Stimulated activated CD4-positive, alpha-beta T cell treated with anti-CD3 and anti-CD28 coated beads, Interleukin-2, amount 100 ng/mL, for 24 hours (primary cell): ENCODE data around the gene GSDME.
"Not testable (repeated sequence)": the region's sequence is repeated elsewhere in the genome, so short reads cannot be mapped to it uniquely, and the experiment has no call there.

Experiments
- DNase-seq, 2 donors: peaks; one replicate each; pipeline ENCODE4 v3.0.0-alpha.2; 2020

The GSDME gene

DNA sequence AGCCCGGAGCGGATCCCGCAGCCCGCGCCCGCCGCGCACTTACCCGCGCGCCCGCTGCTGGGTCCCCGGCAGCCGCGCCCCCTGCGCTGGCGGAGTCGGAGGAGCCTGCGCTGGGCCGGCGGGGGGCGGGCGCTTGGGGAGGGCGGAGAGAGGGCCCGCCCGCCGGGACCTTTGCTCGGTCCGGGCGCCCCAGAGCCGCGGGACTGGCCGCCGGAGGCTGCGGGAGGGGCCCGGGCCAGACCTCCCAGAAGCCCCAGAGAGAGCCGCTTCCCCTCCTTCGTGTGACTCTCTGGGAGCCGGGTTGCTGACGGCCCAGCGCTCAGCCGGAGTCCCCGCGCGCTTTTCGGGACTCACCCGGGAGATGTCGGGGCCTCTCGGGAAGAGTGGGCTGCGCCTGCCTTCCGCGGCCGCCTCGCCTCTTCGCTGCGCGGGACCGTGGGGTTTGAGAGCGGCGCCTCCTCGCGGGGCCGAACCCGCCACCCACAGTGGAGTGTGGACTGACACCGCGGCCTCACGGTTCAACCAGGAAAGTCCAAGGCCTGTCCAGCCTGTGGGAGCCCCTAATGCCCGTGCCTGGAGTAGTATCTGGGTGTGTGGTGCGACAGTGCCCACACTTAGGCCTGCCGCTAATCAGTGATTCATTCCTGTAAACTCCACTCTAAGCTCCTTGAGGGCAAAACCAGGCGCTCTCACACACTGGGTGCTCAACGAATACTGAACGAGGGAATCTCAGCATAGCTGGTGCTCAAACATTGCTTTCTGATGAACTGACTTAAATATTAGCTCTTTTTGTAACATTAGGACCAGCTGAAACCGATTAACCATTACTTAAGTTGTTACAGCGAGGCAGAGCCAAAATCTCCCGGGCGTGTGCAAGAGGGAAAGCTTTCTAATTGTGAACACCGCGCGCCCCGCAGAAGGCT, at the start of gene GSDME:
Gene GSDME (minus strand): TSS at position 112 of the 923 bp plus-strand sequence. CDS start 7,690 bp downstream, outside the sequence.
- DNase-seq = peak; percentile 32 to 62

DNA sequence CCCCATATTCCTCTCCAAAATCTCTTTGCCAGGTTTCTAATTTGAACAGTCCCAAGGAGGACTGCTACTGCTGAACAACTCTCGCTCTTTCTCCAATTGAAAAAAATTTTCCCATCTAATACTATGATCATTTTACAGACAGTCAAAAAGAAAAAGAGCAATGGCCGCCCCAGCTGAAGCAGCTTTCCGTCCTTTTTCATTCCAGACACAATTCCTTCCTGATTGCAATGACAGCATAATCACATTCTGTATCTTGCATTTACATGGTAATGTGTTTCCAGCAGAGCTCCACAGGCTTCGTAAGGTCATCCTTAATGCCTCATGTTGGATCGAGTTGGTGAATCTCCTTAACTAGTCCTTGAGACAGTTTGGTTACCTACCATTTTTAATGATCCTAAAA, 45.0 kb upstream of the GSDME start:
- no peak for DNase-seq

DNA sequence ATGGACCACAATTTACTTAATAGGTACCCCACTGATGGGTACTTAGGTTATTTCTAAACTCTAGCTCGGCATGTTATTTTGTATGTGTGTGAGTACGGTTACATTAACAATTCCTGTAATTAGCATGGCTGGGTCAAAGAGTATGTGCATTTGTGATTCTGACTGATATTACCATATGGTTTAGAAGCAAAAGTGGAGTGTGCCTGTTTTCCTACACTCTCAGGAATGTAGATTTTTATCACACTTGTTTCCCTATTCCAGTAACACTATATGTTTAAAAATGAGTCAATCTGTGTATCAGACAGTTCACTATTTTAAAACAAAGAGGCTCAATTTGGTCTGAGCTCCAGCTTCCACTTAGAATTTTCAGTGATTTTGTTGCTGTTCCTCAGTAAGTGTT, 44.6 kb upstream of the GSDME start:
- no peak for DNase-seq

DNA sequence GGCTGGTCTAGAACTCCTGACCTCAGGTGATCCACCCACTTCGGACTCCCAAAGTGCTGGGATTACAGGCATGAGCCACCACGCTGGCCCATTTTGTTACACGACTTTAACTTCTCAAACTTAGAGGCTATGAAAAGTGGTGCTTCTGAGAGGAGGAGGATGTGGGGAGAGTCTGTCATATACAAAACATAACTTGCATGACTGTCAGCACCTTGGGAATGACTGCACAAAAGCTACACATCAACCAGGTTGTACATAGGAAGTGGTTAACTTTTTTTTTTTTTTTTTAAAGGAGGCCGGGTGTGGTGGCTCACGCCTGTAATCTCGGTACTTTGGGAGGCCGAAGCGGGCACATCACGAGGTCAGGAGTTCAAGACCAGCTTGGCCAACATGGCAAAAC, 43.4 kb upstream of the GSDME start:
- DNase-seq = no peak

DNA sequence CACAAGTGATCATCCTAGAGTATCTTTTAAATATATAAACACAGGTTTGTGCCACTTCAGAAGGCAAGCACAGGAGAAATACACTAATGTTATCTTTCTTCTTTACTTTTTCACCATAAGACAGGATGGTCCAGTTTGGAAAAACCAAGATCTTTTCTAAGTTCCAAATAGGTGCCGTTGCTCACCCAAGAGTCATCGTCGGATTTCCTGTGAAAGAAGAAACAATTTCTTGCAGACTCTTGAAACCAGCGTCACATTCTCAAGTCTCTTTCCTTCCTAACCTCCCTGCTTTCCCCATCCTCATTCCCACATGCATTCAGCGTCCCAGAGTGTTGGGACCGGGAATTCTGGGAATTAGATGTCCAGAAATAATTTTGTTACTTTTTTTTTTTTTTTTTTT, 42.8 kb upstream of the GSDME start:
- DNase-seq = no peak

DNA sequence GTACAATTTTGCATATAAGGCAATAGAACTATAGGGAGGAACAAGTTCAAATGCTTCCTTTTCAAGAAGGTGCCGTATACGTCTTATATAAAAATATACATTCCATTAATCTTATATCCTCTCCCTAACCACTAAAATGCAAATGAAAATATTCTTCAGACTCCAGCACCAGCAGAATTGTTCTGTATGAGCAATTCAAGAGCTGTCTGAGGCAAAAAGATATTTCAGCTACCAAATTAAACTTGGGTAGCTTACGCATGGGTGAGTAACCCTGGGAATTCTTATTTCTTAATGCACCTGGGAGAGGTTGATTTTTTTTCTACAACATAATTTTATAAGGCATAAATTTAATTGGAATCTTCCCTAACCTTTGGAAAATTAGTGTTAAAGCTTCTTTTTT, 42.2 kb upstream of the GSDME start:
- DNase-seq = no peak

DNA sequence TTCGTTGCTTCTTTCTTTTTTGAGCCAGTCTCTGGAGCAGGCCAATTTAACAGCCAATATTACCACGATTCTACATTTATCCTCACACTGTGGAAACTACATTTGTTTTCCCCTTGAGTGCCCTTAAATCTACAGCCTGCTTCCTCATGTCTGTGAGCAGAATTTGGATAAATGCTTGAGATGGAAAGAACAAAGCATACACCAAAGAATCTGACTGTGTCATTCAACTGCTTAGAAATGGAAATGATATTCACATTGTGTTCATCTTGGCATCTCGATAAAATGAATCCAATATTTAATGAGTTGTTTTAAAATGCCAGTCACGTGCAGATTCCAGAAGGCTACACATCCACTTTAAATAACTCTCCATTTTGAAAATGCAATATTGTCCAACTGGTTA, 41.0 kb upstream of the GSDME start:
- DNase-seq = no peak

DNA sequence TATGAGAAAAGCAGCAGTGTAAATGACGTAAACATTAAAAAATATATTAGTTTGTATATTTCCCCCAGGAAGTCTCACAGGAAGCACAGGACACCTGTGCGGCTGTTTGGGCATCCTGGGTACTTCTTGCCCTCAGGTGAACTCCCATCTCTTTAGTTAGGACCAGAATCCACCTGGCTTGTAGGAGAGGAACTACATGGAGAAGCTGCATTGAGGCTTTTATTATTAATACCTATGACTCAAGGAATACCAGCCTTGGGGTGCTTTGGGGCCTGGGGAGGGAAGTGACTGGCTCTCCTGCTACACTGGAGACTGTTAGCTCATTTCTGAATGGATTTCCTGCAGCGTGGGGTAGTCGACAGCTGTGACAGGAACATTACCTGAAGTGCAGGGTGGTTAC, 40.0 kb upstream of the GSDME start:
- no peak for DNase-seq

DNA sequence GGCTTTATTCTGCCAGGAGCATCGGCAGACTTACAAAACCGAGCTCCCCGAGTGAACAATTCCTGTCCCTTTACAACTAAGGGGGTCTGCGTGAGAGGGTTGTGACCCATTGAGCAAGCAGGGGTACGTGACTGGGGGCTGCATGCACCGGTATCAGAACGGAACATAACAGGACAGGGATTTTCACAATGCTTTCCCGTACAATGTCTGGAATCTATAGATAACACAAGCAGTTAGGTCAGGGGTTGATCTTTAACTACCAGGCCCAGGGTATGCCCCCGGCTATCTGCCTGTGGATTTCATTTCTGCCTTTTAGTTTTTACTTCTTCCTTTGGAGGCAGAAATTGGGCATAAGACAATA, 38.1 kb upstream of the GSDME start:
- DNase-seq = no peak

DNA sequence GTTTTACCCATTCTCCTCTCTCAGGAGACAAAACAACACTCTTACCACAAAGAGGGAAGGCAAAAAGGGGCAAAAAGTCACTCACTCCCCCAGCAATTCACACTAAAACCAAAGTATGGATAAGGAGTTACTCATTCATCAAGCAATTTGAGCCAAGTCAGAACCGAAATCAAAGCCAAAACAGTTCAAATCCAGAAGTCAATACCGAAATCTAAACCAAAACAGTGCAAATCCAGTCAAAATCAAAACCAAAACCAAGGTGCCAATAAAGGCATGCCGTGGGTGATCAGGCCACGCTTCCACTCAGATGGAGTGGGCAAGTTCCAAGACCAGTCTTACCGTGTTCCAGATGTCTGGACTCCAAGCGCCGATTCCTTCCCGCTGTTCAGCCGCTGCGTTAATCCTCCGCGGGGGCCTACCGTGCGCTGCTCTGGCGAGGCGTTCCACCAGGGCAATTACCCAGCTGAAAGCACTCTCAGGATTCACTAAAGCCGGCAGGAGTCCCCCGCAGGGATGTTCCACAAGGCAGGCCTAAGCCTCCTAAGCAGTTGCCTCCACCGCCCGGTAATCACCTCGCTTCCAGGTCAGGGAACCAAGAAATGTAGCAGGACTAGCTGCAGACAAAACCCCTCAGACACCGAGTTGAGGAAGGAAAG, 37.6 kb upstream of the GSDME start:
- not testable (repeated sequence) for DNase-seq

DNA sequence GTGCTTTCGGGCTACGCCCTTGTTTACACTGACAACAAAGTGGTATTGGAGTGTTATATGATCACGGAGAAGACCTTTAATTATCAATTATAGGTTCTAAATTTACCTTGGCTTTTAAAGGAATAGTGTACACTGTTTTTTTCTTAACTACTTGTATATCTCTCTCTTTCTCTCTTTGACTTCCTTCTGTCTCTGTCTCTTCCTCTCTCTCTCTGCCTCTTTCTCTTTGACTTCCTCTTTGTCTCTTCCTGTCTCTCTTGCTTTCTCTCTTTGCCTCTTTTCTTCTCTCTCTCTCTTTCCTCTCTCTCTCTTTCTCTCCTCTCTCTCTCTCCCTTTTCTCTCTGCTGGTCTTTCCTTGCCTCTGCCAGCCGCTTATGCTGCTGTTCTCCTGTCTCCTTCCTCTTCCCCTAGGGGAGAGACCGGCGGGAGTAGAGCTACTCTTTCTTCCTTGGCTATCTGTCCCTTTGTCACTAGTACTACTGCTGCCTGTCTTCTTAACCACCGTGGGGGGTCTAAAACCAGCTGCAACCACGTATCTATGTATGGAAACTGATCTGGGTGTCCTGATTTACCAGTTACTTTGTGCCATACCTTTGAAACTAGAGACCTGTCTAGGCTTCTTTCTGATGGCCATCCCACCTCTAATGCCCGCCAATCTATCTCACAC, 36.9 kb upstream of the GSDME start:
- no peak for DNase-seq

DNA sequence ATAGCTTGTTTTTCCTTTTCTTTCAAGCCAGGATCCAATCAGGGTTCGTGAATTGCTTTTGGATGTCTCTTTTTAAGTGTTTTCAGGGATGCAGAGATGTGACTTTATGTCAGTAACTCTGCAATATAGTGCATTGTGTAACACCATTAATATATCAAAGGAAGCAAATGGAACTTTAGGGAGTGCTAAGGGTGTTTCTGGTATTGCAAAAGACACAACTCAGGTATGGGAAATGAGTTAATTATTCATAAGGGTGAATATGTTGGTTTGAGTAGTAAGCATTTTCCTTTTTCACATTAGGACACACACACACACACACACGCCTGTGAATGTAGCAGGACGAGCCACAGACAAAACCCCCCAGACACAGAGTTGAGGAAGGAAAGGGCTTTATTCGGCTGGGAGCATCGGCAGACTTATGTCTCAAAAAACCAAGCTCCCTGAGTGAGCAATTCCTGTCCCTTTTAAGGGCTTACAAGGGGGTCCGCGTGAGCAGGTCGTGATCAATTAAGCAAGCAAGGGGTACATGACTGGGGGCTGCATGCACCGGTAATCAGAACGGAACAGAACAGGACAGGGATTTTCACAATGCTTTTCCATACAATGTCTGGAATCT, 31.8 kb upstream of the GSDME start:
- DNase-seq = no peak

DNA sequence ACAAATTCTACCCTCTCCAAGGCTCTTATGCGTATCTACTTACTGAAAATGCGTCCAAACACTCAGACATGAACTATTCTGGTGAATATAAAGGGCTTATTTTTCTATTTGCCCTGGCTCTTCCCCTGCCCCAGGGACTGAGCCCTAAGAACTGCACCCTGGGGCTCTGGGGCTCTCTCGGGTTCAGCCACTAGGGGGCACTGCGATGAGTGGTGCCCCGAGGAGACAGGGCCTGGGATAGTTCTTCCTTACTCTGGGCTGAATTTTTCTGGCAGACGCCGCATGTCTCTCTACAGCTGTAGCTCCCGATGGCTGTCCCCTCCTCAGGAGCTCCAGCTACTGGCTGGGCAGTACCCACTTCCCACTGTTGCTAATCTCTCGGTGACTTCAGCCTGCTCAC, 30.8 kb upstream of the GSDME start:
- no peak for DNase-seq

DNA sequence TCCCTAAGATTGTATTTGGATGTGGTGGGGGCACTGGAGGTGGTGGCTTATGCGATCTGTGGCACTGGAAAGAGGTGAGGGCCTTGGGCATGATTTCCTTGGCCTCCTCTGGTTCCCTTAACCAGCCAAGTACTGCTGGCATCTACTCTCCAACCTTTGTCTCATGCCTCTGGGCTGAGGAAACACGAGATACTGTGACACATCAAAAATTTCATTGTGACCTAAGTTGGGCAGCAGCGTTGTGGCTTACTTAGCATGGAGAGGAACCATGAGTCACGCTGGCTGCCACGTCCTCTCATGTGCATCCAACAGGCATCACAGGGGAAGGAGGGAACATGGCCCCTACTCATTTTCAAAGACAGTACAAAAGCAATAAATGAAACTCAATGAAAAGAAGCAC, 29.7 kb upstream of the GSDME start:
- DNase-seq = no peak

DNA sequence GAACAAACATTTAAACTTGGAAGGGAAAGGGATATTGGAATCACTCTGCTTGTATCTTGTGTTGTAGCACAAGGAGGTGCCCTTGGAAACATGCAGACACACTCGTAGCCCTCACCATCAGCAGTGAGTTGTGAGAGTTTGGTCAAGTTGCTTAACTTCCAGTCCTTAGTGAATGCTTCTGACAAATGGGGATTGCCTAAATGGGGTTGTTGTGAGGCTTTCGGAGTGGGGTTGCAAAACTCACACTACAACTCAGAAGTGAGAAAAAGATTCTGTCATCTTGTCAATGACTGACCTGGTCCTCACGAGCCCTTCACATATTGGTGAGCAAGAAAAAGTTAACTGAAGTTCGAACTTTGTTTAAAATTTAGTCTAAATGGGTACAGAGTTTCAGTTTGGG, 29.0 kb upstream of the GSDME start:
- DNase-seq = no peak

DNA sequence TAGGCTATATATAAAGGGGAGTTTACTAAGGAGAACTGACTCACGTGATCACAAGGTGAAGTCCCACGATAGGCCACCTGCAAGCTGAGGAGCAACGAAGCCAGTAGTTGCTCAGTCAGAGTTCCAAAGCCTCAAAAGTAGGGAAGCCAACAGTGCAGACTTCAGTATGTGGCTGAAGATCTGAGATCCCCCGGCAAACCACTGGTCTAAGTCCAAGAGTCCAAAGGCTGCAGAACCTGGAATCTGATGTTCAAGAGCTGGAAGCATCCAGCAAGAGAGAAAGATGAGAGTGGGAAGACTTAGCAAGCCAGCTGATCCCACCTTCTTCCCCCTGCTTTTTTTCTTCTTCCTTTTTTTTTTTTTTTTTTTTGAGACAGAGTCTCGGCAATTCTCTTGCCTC, 27.0 kb upstream of the GSDME start:
- DNase-seq = no peak

DNA sequence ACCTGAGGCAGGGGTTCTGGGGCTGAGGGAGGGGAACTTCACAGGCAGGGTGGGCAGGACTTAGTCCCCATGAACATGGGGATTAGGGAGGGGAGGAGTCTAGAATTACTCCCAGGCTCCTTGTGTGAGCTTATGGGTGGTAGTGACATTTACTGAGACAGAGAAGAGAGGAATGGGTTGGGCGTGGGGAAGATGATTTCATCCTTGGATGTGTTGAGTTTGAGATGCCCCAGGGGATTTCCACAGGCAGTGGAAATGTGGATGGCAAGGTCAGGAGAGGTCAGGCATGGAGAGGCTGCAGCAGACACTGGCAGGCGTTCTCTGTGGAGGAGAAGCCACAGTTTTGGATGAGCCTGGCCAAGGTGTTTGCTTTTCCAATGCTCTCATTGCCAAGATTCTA, 26.4 kb upstream of the GSDME start:
- DNase-seq = no peak

DNA sequence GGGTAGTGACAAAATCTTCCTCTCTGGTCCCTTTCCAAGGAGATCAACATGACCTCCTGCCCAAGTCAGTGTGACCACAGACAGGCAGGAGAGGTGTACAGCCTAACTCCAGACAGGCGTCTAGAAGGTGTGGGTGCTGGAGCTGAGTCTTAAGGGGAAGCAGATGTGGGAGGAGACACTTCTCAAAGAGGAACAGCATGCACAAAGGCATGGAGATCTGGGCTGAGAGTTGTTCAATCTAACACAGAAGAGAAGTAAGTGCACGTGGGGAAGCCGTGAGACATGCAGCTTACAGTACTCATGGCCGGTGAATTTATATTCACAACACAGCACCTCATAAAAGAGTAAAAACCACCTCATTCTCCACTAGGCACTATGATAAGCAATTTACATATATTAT, 23.8 kb upstream of the GSDME start:
- no peak for DNase-seq

DNA sequence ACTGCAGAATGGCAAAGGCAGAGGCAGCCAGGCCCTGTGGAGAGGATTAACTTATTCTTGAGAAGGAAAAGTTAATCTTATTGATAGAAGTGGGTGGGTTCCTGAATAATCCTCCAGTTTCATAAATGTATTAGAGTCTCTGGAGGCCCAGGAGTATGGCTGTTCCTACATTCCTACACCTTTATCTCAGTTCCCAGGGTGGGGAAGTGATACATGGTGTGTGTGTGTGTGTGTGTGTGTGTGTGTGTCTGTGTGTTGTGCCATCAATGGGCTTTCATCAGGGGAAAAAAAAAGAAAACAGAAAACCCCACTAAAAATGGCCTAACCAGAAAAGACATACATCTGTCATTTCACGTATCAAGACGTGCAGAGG, 22.0 kb upstream of the GSDME start:
- no peak for DNase-seq

DNA sequence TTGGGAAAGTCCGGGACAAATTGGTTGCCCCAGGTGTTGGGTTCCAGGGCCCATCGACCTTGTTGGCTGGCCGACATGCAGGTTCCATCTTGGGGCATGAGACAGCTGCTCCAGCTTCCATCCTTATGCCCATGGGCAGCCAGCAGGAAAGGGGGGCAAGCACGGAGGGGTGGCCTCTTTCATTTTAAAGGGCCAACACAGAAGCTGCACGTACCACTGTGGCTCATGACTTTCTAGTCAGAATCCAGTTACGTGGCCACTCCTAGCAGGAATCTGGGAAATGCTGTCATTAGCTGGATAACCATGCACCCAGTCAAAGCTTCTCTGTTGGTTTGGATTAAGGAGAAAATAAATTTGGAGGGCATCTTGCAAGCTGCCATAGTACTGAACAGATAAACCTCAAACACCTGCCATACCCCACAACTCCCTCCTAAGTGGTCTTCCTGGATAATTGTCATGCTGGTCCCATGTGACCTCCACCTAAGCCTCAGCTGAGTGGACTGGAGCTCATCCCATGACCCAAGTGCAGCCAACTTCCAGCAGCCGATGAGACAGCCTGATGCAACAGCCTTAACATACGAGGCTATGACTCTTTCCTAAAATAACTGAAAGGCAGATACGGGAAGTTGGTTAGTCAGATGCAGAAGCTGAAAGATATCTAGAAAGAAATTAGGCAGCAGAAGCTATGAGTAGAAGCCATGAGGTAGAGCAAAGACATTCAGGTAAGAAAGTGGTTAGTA, 21.4 kb upstream of the GSDME start:
- no peak for DNase-seq

DNA sequence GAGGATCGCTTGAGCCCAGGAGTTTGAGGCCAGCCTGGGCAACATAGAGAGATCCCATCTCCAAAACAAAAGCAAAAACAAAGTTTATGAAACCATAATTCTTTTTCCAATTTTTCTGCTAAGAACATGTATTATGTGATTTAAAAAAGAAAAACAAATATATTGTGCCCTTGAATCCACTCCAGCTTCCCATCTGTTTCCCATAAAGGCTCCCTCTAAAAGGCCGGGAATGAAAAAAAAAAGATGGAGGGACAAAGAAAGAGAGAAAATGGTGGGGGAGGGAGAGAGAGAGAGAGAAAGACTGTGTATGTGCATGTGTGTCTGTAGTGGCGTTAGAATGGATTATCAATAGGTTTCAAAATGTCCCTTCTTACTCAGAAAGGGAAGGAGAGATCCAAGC, 20.5 kb upstream of the GSDME start:
- no peak for DNase-seq

DNA sequence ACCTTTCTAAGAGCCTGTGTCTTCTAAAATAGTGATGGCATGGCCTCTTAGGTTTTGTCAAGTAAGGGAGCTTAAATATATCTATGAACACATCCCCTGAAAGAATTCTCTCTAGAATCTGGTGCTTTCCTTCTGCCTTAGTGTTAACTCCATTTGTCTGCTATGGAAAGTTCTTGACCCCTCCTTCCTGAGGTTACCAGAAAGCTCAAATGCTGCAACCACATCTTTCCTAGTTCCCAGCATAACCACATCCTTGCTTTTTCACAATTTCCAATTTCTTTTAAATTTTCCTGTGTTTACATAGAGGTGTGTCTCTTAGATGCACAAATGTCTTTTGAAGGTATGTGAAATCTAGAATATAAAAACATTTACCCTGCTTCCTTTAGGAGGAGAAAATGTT, 16.4 kb upstream of the GSDME start:
- DNase-seq = no peak

DNA sequence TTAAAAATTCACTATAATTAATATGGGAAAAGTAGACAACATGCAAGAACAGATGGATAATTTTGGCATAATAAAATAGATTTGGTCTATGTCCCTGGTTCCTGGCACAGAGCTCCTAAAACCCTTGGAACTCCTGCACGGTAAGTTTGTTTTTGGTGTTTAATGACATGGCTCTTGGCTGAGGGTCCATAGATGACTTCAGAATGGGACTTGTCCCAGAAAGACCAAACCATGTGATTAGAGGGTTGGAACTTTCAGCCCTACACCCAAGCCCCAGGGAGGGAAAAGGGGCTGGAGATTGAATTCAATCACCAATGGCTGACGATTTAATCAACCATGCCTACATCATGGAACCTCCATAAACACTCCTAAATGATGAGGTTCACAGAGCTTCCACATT, 12.6 kb upstream of the GSDME start:
- no peak for DNase-seq
